ENCODE results near the gene GOLGA1.

Gene GOLGA1

GRCh38 chr9:124834591-124834990, 106.3 kb downstream of the GOLGA1 start:
- no peak for DNase-seq (ENCODE audit: low spot score)
- in situ Hi-C loops (cut with MboI; ENCODE audit: low pct_unique_long_range_greater_than_20kb, low sequenced_read_pairs, unreplicated experiment), result no loop called here
- no peak for TF ChIP-seq CTCF (IDR thresholded peaks at IDR 0.05; ENCODE audit: extremely low read depth, insufficient read depth, missing control alignments)

- no peak for TF ChIP-seq CTCF (IDR thresholded peaks at IDR 0.05; ENCODE audit: extremely low read depth, insufficient read depth, missing control alignments)
- in situ Hi-C loops (cut with MboI; ENCODE audit: low pct_unique_long_range_greater_than_20kb, low sequenced_read_pairs, unreplicated experiment), result no loop called here
- no peak for DNase-seq (ENCODE audit: low spot score)
These were observed 109.1 kb downstream of the GOLGA1 start for GRCh38 chr9:124831642-124832364.

- DNase-seq (ENCODE audit: low spot score), result no peak
- TF ChIP-seq CTCF (IDR thresholded peaks at IDR 0.05; ENCODE audit: extremely low read depth, insufficient read depth, missing control alignments), result no peak
- in situ Hi-C loops (cut with MboI; ENCODE audit: low pct_unique_long_range_greater_than_20kb, low sequenced_read_pairs, unreplicated experiment), result no loop called here
These were observed 110.3 kb downstream of the GOLGA1 start for GRCh38 chr9:124830593-124830992.

GRCh38 chr9:124829334-124829669, 111.6 kb downstream of the GOLGA1 start:
- in situ Hi-C loops (cut with MboI; ENCODE audit: low pct_unique_long_range_greater_than_20kb, low sequenced_read_pairs, unreplicated experiment), result no loop called here
- TF ChIP-seq CTCF (IDR thresholded peaks at IDR 0.05; ENCODE audit: extremely low read depth, insufficient read depth, missing control alignments), result no peak
- DNase-seq (ENCODE audit: low spot score), result no peak

- DNase-seq (ENCODE audit: low spot score), result no peak
- in situ Hi-C loops (cut with MboI; ENCODE audit: low pct_unique_long_range_greater_than_20kb, low sequenced_read_pairs, unreplicated experiment), result no loop called here
- TF ChIP-seq CTCF (IDR thresholded peaks at IDR 0.05; ENCODE audit: extremely low read depth, insufficient read depth, missing control alignments), result no peak
These were observed 112.2 kb downstream of the GOLGA1 start for GRCh38 chr9:124828489-124829333.
